ENCODE results near the gene NDUFAF5. TPM values are rescaled to one million over a fixed set of nuclear protein-coding genes. Genes with fewer than 3 reads are reported as not detected.

The NDUFAF5 gene
- total and polyA plus RNA-seq, 2 donors (not counting 3 experiments of a cell fraction or from before 2014, with no cell fraction given) = 9.8 to 26.4 TPM

DNA sequence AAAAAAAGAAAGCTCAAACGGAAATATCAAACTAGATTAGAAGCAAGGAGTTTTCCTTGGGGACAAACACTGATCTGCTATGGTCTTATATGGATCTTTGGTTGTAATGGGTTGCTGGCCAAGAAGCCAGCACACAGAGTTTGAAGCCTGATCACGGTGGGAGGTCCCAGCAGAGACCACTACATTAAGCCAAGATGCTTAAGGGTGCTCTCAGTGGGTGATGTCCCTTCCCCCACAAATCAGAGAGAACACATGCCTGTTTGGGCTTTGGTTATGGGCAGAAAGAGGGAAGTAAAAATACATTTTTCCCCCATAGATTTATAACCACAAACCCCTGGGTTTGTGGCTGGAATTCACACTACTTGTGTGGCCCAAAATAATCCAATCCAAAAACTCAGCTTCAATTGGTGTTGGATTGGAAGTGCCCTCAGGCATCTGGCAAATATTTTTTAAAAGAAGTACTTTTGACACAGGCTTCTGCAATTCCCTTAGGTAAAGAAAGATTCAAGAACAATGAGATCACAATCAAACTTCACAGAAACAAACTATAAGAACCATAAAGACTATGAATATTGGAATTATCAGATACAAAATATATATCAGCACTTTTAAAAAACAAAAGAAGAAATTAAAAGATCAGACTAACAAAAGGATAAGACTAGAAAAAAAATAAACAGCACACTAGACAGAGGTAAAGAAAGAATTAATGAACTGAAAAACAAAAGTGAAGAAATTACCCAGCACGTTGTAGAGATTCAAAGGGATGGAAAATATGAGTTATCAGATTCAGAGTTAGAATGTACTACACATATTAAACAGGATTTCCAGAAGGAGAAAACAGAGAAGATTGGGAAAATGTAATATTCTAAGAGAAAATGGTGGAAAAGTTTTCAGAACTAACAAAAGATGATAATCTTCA is 44.8 kb upstream of the NDUFAF5 start:
- Histone ChIP-seq H3K9me3 (replicated peaks; ENCODE audit: control insufficient read depth, insufficient read depth, low read length) (no peaks in the 10 kb centered on the region), H3K9ac (replicated peaks; ENCODE audit: extremely low read depth, insufficient read depth, low read length) (no peak overlapping the region), H3K4me2 (ENCODE audit: insufficient read depth, low read length) (no peak overlapping the region), H3K36me3 (ENCODE audit: control insufficient read depth in 2 of 2, extremely low read depth in 1 of 2, insufficient read depth in 2 of 2, low read length in 2 of 2) (peaks cover 0 to 4% of the 10 kb centered on the region in 2 experiments), H3K79me2 (ENCODE audit: control insufficient read depth, insufficient read depth, low read length) (peaks cover 2% of the 10 kb centered on the region), H2AFZ (ENCODE audit: low read depth, low read length) (no peak overlapping the region), H3K4me3 (replicated peaks in 1 of 3; ENCODE audit: insufficient read depth in 1 of 3, low read depth in 1 of 3, low read length in 3 of 3) (no peak overlapping the region), H3K9me1 (replicated peaks; ENCODE audit: control insufficient read depth, extremely low read depth, insufficient read depth, low read length) (peaks cover 4% of the 10 kb centered on the region), H3K27ac (ENCODE audit: insufficient read depth, low read depth, low read length) (no peak overlapping the region), H4K20me1 (replicated peaks; ENCODE audit: control insufficient read depth, extremely low read depth, insufficient read depth, low read length) (no peaks in the 10 kb centered on the region), H3K27me3 (ENCODE audit: control insufficient read depth in 2 of 2, insufficient read depth in 2 of 2, low read length in 2 of 2) (no peaks in the 10 kb centered on the region), H3K4me1 (ENCODE audit: control insufficient read depth, extremely low read depth, insufficient read depth, low read length) (peaks cover 4% of the 10 kb centered on the region)
- intact Hi-C loops (cut with micrococcal nuclease) (no loop called here), dilution Hi-C loops (cut with MboI; ENCODE audit: extremely low pct_ligation_motif_present, low sequenced_read_pairs) (no loop called here)
- CTCF ChIA-PET = interaction anchor here (1.2 kb wide), 1 partner anchor 11 kb away, joined by 3 read pairs; no protein-coding TSS in a partner anchor
- DNase-seq (ENCODE audit: low read depth, low spot score) = no peak
- TF ChIP-seq POLR2AphosphoS5 (IDR thresholded peaks at IDR 0.05; ENCODE audit: insufficient read depth, low read depth, low read length) = no peak
- TF ChIP-seq POLR2A (IDR thresholded peaks at IDR 0.05; ENCODE audit: low read depth, low read length) = no peak
- no peak for TF ChIP-seq GATA2 (IDR thresholded peaks at IDR 0.05; ENCODE audit: insufficient read depth, insufficient read length, low read depth, low read length)
- TF ChIP-seq MYC (IDR thresholded peaks at IDR 0.05; ENCODE audit: low read depth, low read length) = no peak
- TF ChIP-seq, protein P1, sequence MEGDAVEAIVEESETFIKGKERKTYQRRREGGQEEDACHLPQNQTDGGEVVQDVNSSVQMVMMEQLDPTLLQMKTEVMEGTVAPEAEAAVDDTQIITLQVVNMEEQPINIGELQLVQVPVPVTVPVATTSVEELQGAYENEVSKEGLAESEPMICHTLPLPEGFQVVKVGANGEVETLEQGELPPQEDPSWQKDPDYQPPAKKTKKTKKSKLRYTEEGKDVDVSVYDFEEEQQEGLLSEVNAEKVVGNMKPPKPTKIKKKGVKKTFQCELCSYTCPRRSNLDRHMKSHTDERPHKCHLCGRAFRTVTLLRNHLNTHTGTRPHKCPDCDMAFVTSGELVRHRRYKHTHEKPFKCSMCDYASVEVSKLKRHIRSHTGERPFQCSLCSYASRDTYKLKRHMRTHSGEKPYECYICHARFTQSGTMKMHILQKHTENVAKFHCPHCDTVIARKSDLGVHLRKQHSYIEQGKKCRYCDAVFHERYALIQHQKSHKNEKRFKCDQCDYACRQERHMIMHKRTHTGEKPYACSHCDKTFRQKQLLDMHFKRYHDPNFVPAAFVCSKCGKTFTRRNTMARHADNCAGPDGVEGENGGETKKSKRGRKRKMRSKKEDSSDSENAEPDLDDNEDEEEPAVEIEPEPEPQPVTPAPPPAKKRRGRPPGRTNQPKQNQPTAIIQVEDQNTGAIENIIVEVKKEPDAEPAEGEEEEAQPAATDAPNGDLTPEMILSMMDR (IDR thresholded peaks at IDR 0.05; ENCODE audit: extremely low read depth in 1 of 2, insufficient read depth in 1 of 2, low read depth in 1 of 2, low read length in 2 of 2) = no peak
- no peak for TF ChIP-seq JUN (IDR thresholded peaks at IDR 0.05; ENCODE audit: borderline replicate concordance, insufficient read depth, insufficient read length, low read depth)
- TF ChIP-seq FOS (IDR thresholded peaks at IDR 0.05; ENCODE audit: borderline replicate concordance, insufficient read depth, low read length) = no peak
- POLR2A ChIA-PET = no interaction called here
- no TSS peak for BruUV-seq (replicated peaks)
- FAIRE-seq = no peak
